MM.1S (cell line): ENCODE measurements around the gene POLN.

Experiments
- EZH2 ChIP-seq: fragments of 300-600 bp; sonication (generic); optimal IDR thresholded peaks from 2 replicates; pipeline ENCODE3; 2017; ENCODE audit warnings: low read depth, mild to moderate bottlenecking, antibody characterized with exemption, low read length, mixed read lengths
- EZH2phosphoT487 ChIP-seq: fragments of 300-600 bp; sonication (generic); IDR thresholded peaks from 2 replicates; pipeline ENCODE4 v1.6.1; 2018; ENCODE audit warnings: antibody characterized with exemption, low read length
- TF ChIP-seq, protein P1 (sequence below): fragments of 300-600 bp; sonication (generic); IDR thresholded peaks from 2 replicates; pipeline ENCODE4 v1.5.1; 2016; ENCODE audit warnings: antibody characterized with exemption, low read length, mixed read lengths

DNA sequence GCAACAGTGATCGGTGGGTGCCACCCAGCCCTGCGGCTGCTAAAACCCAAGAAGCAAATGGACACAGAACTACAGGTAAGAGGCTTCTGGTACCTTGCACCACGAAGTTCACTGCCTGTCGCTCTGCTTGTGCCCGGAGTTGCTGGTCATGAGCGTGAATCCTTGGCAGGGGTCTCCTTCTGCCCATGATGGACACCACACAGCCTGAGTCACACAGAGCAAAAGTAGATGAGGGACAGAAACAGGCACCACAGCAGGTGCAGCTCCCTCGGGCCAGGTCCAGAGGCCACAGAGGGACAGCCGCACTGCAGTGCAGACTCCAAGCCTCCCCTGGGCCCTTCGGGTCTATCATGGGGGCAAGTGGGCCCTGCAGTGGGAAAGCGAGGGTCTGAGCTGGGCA is 160.4 kb downstream of the POLN start:
- no peak for TF ChIP-seq EZH2phosphoT487
- TF ChIP-seq, protein P1, sequence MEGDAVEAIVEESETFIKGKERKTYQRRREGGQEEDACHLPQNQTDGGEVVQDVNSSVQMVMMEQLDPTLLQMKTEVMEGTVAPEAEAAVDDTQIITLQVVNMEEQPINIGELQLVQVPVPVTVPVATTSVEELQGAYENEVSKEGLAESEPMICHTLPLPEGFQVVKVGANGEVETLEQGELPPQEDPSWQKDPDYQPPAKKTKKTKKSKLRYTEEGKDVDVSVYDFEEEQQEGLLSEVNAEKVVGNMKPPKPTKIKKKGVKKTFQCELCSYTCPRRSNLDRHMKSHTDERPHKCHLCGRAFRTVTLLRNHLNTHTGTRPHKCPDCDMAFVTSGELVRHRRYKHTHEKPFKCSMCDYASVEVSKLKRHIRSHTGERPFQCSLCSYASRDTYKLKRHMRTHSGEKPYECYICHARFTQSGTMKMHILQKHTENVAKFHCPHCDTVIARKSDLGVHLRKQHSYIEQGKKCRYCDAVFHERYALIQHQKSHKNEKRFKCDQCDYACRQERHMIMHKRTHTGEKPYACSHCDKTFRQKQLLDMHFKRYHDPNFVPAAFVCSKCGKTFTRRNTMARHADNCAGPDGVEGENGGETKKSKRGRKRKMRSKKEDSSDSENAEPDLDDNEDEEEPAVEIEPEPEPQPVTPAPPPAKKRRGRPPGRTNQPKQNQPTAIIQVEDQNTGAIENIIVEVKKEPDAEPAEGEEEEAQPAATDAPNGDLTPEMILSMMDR, result no peak
- no peak for TF ChIP-seq EZH2
